Measurements from ENCODE around the gene SMIM35. TPM values are rescaled to one million over a fixed set of nuclear protein-coding genes. Genes with fewer than 3 reads are reported as not detected.

The SMIM35 gene
- total RNA-seq, 1 experiment from 2014 or later, result not detected

- Histone ChIP-seq H3K27ac (no peak overlapping the region), H3K4me1 (no peaks in the 10 kb centered on the region), H3K4me3 (no peak overlapping the region), H3K36me3 (no peaks in the 10 kb centered on the region), H3K9me3 (replicated peaks) (no peaks in the 10 kb centered on the region), H3K27me3 (no peaks in the 10 kb centered on the region)
- DNase-seq, result no peak
Observed at GRCh38 chr11:118098996-118099837, 12.5 kb upstream of the SMIM35 start.

DNA sequence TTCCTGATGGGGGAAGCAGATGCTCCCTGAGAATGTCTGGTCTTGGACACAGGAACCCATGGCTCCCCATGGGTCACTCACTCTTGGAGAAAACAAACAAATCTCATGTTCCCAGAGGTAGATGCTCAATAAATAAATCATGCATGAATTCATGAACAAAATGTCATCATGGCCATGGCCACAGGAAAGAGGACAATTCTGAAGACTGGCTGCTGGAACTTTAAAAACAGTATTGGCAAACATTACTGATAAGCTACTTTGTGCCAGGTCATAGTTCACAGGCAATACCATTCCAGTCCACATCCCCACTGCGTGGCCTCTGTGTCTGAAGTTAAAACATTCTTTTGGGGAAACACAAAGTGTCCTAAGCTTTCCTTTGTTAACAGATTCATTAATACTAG is 9.2 kb upstream of the SMIM35 start:
- H3K27me3 ChIP-seq, result no peaks in the 10 kb centered on the region
- no peaks in the 10 kb centered on the region for H3K4me1 ChIP-seq
- no peak for DNase-seq

GRCh38 chr11:118095493-118095892 is 8.7 kb upstream of the SMIM35 start:
- DNase-seq, result no peak
- H3K9me3 ChIP-seq (replicated peaks), result no peaks in the 10 kb centered on the region
- H3K36me3 ChIP-seq, result no peaks in the 10 kb centered on the region
- no peak overlapping the region for H3K27ac ChIP-seq
- H3K4me3 ChIP-seq, result no peak overlapping the region
- H3K4me1 ChIP-seq, result no peaks in the 10 kb centered on the region
- no peaks in the 10 kb centered on the region for H3K27me3 ChIP-seq

More for the DNA sequence above, 9.2 kb upstream of the SMIM35 start:
- Histone ChIP-seq H3K36me3 (no peaks in the 10 kb centered on the region), H3K4me3 (no peak overlapping the region), H3K9me3 (replicated peaks) (no peaks in the 10 kb centered on the region), H3K27ac (no peak overlapping the region)

DNA sequence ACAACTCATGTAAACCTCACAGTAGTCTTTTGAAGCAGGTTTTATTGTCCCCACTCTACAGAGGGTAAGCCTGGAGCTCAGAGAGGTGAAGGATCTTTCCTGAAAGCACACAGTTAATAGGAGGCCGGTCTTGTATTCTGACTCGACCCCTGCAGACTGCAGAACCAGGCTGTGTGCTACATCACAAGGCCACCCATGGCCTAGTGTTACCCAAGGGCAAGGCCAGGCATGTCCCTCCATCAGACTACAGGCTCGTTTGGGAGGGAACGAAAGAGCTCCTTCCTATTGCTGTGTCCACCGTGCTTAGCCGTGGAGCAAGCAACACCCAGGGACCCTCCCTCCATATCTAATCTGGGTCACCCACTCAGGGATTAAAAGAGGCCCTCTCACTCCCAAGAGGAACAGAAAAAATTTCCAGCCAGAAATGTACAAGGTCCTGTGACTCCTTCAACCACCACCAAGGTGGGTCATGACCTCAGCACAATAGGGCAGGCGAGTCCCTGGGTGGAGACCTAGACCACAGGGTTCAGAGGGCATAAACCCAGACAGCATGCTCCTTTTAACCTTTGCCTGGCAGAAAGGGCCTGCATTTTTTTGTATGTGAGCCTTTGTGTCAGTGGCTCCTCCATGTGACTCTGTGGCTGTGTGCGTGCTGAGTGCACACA is 6.3 kb upstream of the SMIM35 start:
- no peaks in the 10 kb centered on the region for H3K27me3 ChIP-seq
- H3K9me3 ChIP-seq (replicated peaks), result no peaks in the 10 kb centered on the region
- H3K4me1 ChIP-seq, result no peaks in the 10 kb centered on the region
- H3K36me3 ChIP-seq, result no peaks in the 10 kb centered on the region
- DNase-seq, result no peak
- H3K27ac ChIP-seq, result no peak overlapping the region
- no peak overlapping the region for H3K4me3 ChIP-seq

GRCh38 chr11:118091690-118092089 is 4.9 kb upstream of the SMIM35 start:
- no peak overlapping the region for H3K4me3 ChIP-seq
- no peak overlapping the region for H3K27ac ChIP-seq
- H3K27me3 ChIP-seq, result no peaks in the 10 kb centered on the region
- DNase-seq, result no peak
- H3K9me3 ChIP-seq (replicated peaks), result no peaks in the 10 kb centered on the region
- no peaks in the 10 kb centered on the region for H3K36me3 ChIP-seq
- H3K4me1 ChIP-seq, result no peaks in the 10 kb centered on the region

DNA sequence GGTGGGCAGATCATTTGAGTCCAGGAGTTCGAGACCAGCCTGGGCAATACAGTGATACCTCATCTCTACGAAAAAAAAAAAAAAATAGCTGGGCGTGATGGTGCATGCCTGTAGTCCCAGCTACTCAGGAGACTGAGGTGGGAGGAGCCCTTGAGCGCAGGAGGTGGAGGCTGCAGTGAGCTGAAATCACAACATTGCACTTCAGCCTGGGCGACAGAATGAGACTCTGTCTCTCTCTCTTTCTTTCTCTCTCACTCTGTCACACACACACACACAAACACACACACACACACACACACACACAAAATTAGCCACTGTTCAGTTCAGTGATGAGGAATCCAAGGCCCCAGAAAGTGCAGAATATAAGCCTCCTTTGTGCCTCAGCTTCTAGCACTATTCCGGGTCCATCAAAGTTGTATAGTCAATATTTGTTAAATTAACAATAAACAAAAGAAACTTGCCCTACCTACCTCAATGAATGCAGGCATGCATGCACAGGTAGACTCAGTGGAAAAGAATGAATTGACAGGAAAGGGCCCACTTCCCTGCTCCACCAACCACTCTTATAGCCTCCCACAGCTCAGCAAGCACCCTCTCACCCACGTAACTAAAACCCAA is 3.9 kb upstream of the SMIM35 start:
- H3K27ac ChIP-seq, result no peak overlapping the region
- H3K4me1 ChIP-seq, result no peaks in the 10 kb centered on the region
- no peak overlapping the region for H3K4me3 ChIP-seq
- H3K9me3 ChIP-seq (replicated peaks), result no peaks in the 10 kb centered on the region
- DNase-seq, result no peak
- H3K36me3 ChIP-seq, result no peaks in the 10 kb centered on the region
- no peaks in the 10 kb centered on the region for H3K27me3 ChIP-seq

GRCh38 chr11:118088531-118088930 is 1.8 kb upstream of the SMIM35 start:
- DNase-seq, result no peak
- H3K27me3 ChIP-seq, result no peaks in the 10 kb centered on the region
- H3K4me1 ChIP-seq, result no peaks in the 10 kb centered on the region
- no peaks in the 10 kb centered on the region for H3K36me3 ChIP-seq
- no peak overlapping the region for H3K27ac ChIP-seq
- no peak overlapping the region for H3K4me3 ChIP-seq
- H3K9me3 ChIP-seq (replicated peaks), result no peaks in the 10 kb centered on the region

GRCh38 chr11:118087931-118088330 is 1.2 kb upstream of the SMIM35 start:
- Histone ChIP-seq H3K36me3 (no peaks in the 10 kb centered on the region), H3K27me3 (no peaks in the 10 kb centered on the region), H3K9me3 (replicated peaks) (no peaks in the 10 kb centered on the region), H3K4me1 (no peaks in the 10 kb centered on the region), H3K4me3 (no peak overlapping the region), H3K27ac (no peak overlapping the region)
- DNase-seq, result no peak

DNA sequence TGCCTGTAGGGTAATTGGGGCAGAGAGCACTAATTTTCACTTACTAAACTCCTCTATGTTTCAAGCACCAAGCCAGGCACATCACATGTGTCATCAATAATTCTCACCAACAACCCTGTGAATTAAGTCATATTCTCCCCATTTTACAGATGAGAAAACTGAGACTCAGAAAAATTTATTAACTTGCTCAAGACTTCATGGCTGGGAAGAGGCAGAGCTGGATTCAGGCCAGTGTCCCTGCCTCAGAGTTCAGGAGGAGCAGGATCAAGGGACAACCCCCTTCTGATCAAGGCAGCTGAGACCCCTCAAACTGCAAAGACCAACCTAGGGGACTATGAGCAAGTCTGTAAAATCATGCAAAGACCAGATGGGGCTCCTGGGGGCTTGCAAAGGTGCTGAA is 2.1 kb downstream of the SMIM35 start:
- H3K4me3 ChIP-seq, result no peak overlapping the region
- no peaks in the 10 kb centered on the region for H3K9me3 ChIP-seq (replicated peaks)
- no peaks in the 10 kb centered on the region for H3K36me3 ChIP-seq
- no peaks in the 10 kb centered on the region for H3K4me1 ChIP-seq
- H3K27me3 ChIP-seq, result no peaks in the 10 kb centered on the region
- no peak overlapping the region for H3K27ac ChIP-seq
- no peak for DNase-seq

DNA sequence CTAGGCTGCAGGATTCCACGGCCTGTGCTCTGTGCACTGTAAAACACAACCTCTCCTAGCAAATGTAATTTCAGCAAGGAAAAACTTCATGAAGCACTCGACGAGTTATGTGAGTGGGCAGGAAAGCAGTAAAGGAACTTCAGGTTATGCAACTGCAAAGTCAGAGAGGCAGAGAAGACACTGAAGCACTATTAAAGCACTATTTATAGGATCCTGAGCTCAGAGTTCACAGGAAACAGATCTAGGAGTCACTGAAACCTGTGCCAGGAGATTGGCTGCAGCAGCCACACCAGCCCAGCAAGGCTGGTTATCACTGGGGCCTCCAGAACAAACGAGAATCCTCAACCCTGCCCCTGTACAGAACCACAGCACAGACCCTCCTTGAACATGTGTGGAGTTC is 2.5 kb downstream of the SMIM35 start:
- no peak overlapping the region for H3K27ac ChIP-seq
- no peaks in the 10 kb centered on the region for H3K4me1 ChIP-seq
- no peaks in the 10 kb centered on the region for H3K9me3 ChIP-seq (replicated peaks)
- no peaks in the 10 kb centered on the region for H3K36me3 ChIP-seq
- H3K27me3 ChIP-seq, result no peaks in the 10 kb centered on the region
- H3K4me3 ChIP-seq, result no peak overlapping the region
- no peak for DNase-seq

DNA sequence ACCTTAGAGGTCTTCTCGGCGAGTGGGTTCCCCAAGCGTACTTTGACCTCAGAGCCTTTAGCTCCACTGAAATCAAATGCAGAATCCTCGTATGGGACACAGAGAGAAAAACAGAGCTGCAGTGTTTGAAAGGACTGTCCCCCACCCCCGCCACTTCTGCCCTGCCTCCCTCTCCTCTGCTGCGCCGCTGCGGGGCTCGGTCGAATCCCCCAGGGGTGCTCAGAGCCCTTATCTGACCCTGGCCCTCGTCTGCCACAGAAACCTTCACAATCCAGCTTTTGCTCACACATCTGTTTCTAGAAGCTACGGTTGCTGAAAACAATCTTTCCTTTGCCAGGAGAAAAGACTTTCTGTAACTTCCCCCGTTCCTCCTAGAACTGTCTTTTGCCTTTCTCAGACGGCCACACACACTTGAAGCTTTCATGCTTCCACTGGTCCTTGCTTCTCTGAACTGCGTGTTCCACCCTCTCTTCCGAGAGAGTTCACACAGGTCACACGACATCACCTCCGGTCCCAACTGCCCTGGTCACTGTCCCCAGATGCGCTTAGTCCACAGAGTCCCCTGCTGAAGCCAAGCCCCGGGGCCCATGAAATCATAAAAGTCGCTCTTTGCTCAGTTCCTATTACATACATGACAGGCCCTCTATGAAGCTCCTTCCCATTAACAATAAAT is 3.7 kb downstream of the SMIM35 start:
- DNase-seq, result no peak
- Histone ChIP-seq H3K27me3 (no peaks in the 10 kb centered on the region), H3K27ac (no peak overlapping the region), H3K9me3 (replicated peaks) (no peaks in the 10 kb centered on the region), H3K36me3 (no peaks in the 10 kb centered on the region), H3K4me1 (no peaks in the 10 kb centered on the region), H3K4me3 (no peak overlapping the region)

GRCh38 chr11:118081241-118081958 is 5.4 kb downstream of the SMIM35 start:
- no peak for DNase-seq
- Histone ChIP-seq H3K27me3 (no peaks in the 10 kb centered on the region), H3K9me3 (replicated peaks) (no peaks in the 10 kb centered on the region), H3K36me3 (no peaks in the 10 kb centered on the region), H3K27ac (no peak overlapping the region), H3K4me1 (no peaks in the 10 kb centered on the region), H3K4me3 (no peak overlapping the region)

DNA sequence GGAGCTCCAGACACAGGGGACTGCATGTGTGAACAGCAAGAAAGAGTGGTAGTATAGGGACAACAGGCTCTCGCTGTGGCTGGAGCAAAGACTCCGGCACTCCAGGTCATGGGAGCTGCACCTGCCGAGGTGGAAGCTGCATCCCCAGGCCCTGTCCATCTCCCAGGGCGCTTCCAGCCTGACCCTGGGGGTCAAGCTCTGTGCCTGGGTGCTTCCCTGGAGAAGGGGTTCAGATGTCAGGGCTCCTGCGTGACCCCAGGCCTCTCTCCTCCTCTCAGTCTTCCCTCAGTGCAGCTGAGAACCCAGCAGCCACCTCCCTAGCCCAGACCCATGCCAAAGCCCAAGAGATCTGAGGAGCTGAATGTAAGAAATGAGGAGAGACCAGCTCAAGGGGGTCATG is 6.5 kb downstream of the SMIM35 start:
- Histone ChIP-seq H3K27me3 (no peaks in the 10 kb centered on the region), H3K4me1 (no peaks in the 10 kb centered on the region), H3K27ac (no peak overlapping the region), H3K4me3 (no peak overlapping the region), H3K9me3 (replicated peaks) (no peaks in the 10 kb centered on the region), H3K36me3 (no peaks in the 10 kb centered on the region)
- no peak for DNase-seq

GRCh38 chr11:118079491-118079890 is 7.3 kb downstream of the SMIM35 start:
- H3K4me3 ChIP-seq, result no peak overlapping the region
- no peak for DNase-seq
- no peaks in the 10 kb centered on the region for H3K9me3 ChIP-seq (replicated peaks)
- H3K4me1 ChIP-seq, result no peaks in the 10 kb centered on the region
- H3K27ac ChIP-seq, result no peak overlapping the region
- no peaks in the 10 kb centered on the region for H3K27me3 ChIP-seq
- H3K36me3 ChIP-seq, result no peaks in the 10 kb centered on the region
